ENCODE results near the gene HIF3A.
"Not testable (repeated sequence)": the region's sequence is repeated elsewhere in the genome, so short reads cannot be mapped to it uniquely, and the experiment has no call there.

Gene HIF3A

DNA sequence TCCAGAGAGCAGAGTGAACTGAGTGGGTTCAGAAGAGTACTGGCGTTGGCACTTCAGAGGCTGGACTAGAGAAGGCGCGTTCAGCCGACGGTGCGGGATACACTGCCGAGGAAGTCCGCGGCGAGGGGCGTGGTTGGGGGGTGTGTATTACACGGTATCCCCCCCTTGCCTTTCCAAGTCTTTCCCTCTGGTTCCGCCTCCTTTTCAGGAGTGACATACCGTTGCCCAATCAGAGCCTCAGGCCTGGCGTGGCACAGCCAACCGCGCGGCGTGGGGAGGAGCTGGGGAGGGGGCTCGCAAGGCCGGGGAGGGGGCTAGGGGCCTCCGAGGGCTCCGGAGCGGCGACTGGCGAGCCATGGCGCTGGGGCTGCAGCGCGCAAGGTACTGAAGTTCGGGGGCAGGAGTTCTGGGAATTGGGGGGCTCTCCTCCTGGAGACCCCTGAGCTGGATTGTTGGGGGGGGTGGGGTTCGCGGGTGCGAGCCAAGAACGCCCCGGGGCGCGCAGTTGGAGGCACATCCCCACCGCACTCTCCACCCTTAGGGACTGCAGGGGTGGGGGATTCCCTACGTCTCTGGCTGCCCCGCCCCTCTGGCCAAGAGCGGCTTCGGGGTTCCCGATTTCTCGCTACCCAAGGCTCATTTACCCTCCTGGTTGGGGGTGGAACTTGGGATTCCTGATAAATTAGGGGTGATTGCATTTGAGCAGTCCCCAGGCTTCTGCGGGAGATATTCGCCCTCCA, at the start of gene HIF3A:
Gene HIF3A, plus strand, starts transcription at position 321 of the 740 bp plus-strand sequence. Its CDS starts 35 bp downstream, at position 356.
- no peak for DNase-seq

DNA sequence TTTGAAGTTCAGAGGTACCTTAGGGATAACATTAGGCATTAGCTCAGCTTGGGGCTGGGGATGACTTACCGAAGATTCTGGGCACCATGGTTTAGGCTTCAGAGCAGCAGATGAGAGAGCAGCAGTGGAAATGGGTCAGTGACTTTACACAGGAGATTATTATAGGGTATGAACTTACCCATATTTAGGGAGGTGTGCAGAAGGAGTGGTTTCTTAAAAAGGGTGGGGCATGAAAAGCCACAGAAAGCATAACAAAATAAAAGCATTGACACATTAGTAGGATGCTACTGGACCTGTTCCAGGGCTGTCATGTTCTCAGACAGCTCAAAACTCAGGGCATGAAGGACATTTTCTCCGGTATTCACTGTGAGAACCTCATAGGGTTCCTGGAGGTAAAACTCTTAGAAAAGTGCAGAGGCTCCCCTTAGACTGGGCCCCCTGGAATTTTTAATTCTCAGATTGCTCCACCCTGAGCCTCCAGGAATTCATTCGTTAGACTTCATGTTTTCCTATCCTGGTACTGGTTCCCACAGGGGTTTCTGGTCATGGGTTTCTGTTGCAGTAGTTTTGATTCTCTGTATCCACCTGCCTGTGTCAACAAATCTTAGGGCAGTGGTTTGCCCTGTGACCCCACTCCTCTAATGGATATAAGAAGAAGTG, 46.6 kb upstream of the HIF3A start:
- DNase-seq: no peak

DNA sequence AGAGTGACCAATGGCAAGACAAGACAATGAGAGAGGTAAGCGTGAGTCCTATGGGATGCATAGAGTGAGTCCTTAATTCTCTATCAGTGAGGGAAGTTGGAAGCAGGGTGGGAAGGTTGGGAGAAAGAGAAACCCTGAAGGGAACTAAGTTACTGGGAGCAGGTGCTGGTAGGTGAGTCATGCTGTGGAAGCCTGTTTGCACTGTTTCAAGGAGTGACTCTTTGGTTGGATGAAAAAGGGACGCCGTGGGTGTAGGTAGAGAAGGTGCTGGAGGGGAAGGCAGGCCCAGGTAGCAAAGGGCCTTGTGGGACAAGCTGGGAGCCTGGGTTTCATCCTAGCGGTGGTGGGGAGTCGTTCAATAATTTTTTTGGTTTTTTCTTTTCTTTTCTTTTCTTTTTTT, 45.4 kb upstream of the HIF3A start:
- no peak for DNase-seq

DNA sequence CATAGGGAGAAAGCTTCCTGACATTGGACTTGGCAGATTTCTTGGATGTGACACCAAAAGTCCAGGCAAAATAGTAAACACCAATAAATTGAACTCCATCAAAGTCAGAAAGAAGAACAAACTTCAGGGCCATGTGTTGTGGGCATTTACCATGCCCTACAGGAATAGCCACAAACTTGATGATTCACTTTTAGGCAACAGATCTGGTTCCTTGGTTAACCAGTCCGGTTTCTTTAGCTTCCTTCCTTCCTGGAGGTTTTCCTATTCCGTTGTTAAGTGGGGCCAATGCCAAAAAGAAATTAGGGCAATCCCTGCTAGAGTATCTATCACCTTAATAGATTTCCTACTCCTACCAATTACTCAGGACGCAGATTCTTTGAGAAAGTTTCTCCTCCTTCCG, 42.1 kb upstream of the HIF3A start:
- no peak for DNase-seq

DNA sequence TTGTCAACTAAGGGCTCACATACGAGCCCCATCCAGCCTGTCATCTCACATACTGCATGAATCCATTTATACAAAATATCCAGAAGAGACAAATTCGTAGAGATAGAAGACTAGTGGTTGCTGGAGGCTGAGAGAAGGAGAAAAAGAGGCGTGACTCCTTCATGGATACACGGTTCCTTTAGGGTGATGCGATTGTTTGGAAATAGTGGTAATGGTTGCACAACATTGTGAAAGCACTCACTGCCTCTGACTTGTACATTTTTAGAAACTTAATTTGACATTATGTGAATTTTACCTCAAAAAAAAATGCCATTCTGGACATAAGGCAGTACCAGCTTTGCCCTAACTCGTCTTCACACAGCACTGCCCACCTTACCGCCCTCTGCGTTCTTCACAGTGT, 40.0 kb upstream of the HIF3A start:
- DNase-seq: no peak

DNA sequence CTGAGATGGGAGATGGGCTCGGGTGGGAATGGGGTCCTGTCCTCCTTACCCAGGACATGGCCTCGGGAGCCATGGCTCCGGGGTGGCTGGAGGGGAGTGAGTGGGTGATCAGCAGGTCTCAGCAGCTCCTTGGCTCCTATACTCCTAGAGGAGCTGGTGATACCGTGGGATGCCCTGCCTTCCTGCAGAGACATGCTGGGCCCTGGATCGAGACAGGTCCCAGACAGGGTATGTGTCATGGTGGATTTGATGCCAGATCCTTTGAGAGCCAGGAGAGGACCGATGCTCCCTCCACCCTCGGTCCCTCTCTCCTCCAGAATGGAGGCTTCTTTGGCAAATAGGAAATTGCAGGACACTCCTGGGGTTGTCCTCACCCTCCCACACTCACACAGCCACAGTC, 35.3 kb upstream of the HIF3A start:
- not testable (repeated sequence) for DNase-seq

DNA sequence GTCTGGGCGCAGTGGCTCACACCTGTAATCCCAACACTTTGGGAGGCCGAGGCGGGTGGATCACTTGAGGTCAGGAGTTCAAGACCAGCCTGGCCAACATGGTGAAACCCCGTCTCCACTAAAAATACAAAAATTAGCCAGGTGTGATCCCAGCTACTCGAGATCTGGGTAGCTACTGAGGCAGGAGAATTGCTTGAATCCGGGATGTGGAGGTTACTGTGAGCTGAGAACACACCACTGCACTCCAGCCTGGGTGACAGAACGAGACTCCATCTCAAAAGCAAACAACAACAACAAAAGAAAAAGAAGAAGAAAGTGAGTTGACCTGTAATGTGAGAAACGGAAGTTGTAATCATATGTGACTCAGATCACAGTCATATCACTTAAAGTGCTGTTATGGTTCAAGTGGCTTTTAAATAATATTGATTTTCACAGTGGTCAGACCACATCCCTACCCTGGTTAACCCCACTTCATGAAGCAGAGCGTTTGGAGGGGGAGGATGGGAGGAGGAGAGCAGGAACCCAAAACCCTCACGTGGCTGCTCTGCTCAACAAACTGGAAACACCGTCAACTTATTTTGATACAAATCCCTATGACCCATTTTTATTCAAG, 34.1 kb upstream of the HIF3A start:
- DNase-seq: not testable (repeated sequence)

DNA sequence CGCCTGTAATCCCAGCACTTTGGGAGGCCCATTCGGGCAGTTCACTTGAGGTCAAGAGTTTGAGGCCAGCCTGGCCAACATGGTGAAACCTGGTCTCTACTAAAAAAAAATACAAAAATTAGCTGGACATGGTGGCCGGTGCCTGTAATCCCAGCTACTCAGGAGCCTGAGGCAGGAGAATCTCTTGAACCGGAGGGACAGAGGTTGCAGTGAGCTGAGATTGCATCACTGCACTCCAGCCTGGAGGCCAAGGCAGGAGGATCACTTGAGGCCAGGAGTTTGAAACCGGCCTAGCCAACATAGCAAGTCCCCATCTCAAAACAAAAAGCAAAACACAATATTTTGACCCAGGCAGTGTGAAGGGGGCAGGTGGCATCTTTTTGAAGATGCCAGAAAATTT, 32.0 kb upstream of the HIF3A start:
- DNase-seq: not testable (repeated sequence)

DNA sequence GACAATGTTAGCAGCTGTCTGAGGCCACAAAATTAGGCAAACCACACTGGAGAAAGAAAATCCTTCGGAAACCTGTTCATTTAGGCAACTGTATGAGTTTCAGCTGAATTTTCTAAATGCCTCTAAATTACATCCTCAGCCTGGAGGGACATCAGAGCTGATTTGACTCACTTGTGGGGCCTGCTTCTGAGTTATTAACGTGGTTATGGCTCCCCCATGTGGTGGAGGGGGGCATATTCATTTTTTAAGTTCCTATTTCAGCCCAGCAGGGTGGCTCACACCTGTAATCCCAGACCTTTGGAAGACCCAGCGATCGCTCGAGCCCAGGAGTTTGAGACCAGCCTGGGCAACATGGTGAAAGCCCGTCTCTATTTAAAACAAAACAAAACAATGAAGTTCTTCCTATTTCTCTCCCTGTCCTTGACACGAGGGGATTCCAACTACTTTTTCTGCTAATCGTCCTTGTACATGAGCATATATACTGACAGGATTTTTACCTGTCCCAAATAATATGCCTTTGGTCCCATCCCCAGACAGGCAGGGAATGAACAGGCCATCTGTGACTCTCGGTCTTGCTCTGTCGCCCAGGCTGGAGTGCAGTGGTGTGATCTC, 31.5 kb upstream of the HIF3A start:
- peak; percentile 33 for DNase-seq

DNA sequence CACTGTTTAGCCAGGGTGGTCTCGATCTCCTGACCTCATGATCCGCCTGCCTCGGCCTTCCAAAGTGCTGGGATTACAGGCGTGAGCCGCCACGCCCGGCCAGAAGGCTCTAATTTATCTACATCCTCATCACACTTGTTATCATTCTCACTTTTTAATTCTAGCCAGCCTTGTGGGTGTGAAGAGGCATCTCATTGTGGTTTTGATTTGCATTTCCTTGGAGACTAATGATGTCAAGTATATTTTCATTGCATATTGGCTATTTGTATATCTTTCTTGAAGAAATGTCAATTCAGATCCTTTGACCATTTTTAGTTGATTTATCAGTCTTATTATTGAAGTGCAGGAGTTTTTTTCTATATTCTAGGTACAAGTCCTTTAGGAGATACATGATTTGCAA, 27.7 kb upstream of the HIF3A start:
- no peak for DNase-seq

DNA sequence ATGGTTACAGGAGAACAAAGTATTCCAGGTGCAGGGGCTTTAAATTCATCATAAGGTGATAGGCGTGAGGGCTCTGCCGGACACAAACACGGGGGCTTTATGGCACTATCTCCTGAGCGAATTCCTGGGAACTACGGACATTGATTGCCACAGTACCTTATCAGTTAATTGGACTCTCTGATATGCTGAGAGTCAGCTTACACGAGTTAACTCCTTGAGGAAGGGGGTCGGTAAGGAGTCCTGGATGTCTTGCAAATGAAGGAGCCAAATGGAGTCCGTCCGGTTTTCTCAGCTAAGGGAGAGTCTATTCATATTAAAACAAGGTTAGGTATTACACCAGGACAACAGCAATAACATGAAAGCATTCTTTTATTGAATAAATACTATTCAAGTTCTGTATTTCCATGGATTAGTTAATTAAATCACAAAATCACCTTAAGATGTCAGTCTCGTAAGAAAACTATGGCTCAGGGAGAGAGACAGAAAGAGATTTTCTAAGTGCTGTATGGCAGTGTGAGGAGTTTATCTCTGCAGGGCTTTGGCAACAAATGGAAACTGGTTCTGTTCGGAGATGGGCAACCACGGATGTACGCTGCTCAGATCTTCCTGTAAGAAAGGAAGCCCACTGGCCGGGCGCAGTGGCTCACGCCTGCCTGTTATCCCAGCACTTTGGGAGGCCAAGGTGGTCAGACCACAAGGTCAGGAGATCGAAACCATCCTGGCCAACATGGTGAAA, 26.2 kb upstream of the HIF3A start:
- no peak for DNase-seq

DNA sequence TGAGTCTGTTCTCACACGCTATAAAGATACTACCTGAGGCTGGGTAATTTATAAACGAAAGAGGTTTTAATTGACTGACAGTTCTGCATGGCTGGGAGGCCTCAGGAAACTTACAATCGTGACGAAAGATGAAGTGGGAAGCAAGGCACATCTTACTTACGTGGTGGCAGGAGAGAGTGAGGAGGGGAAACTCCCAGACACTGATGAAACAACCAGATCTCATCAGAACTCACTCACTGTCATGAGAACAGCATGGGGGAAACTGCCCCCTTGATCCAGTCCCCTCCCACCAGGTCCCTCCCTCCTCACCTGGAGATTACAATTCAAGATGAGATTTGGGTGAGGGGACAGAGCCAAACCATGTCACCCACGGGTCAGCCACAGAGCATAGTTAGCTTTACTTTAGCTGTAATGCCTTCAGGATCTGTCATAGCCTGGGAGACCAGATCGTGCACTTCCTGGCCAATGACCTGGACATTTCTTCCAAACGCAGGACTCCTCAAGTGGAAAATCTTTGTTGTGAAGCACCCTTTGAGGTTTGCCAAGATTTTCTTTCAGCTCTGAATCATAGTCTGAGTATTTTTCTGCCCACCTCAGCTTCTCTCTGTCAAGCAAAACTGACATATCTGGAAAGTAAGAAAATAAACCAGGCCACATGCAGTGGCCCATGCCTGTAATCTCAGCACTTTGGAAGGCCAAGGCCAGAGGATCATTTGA, 25.2 kb upstream of the HIF3A start:
- no peak for DNase-seq

DNA sequence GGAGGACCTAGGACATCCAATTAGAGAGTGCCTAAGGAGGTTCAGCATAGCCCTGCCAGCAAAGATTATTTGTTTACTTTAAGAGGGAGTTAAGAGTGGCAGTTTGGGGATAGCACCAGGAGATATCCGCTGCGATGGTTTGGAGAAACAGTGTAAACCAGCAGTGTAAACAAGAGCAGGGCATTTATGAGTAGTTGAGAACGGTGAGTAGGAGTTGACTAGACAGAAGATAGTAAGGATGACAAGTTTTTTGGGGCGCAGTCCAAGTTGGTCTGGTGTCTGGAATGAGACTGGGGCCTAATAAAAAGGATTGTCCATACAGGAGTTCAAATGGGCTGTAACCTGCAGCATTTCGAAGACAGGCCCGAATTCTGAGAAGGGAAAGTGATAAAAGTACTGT, 22.9 kb upstream of the HIF3A start:
- DNase-seq: not testable (repeated sequence)

DNA sequence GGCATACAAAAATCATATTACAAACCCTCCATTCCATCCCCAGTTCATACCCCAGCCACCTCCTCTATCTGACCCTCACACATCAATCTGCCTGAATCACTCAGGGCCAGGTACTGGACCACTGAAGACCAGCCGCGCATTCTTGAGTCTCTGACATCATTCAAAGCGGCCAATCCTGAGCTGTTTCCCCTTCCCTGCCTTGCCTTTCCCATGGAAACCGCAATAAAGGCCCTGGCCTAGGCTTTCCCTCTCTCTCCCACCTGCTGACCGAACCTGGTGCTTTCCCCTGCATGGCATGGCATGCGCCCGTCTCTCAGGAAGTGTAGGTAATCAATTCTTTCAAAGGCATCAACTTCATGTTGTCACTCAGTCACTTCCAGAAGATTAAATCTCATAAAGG, 17.7 kb upstream of the HIF3A start:
- no peak for DNase-seq

DNA sequence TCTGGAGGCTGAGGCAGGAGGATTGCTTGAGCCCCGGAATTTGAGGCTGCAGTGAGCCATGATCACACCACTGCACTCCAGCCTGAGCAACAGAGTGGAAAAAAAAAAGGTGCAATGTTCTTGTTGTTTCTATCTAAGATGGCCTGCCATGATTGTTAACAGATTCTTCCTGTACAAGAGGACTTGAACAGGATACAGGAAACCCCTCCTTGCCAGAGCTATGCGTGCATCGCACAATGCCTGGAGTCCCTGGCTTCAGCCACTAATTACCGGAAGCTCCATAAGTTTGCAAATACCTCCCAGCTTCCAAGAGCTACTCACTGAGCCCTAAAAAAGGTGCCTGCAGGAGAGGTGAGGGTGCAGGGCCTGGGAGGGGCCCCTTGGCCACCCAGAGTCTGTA, 13.1 kb upstream of the HIF3A start:
- DNase-seq: no peak

DNA sequence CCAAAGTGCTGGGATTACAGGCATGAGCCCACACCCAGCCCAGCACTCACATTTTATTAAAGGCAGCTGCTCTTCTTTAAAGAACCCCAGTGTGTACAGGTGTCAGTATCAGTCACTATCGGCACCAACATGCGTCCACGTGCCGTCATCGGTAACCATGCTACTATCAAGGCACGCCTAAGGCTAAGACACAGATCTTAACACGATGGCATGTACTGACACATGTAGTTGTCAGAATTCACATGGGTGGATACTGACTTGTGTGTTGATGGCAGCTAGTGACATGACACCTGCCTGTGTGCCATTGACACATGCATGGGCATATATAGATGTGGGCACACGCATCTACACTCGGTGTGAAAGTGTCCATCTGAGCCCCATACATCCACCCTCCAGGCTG, 12.2 kb upstream of the HIF3A start:
- DNase-seq: no peak

DNA sequence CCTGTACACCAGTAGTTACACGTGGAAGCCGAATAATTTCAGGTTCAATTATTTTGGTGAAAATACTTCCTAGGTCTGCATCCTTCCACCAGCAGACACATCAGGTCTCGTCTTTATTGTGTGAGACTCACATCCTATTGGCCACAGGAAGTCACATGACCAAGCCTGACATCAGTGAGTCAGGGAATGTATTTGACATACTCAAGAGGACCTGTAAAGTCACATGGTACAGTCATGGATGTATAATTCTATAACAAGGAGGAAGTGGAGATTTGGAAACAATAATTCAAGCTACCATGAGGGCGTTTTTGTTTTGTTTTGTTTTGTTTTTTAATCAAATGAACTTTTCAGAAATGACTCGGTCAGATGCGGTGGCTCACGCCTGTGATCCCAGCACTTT, 9.3 kb upstream of the HIF3A start:
- no peak for DNase-seq

DNA sequence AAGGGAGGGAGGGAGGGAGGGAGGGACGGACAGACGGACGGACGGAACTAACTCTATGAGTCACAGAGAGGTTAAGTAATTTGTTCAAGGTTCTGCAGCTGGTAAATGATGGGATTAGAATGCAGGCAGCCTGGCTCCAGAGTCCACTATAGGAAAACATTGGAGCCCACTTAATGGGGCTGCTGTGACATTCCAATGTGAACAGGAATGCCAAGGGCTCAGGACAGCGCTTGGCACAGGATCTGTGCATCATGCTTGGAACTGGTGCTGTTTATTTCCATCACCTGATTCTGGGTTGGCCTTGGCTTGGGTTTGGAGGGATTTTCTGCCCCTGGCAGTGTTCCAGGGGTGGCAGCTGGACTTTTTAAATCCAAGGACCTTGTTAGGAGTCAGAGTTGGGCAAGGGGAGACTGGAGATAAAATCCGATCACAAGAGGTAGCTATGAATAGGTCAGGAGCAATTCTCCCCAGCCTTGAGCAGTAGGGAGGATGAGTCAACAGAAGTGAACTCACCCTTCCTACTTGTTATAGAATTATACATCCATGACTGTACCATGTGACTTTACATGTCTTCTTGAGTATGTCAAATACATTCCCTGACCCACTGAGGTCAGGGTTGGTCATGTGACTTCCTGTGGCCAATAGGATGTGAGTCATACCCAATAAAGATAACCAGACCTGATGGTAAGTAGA, 7.8 kb upstream of the HIF3A start:
- no peak for DNase-seq

DNA sequence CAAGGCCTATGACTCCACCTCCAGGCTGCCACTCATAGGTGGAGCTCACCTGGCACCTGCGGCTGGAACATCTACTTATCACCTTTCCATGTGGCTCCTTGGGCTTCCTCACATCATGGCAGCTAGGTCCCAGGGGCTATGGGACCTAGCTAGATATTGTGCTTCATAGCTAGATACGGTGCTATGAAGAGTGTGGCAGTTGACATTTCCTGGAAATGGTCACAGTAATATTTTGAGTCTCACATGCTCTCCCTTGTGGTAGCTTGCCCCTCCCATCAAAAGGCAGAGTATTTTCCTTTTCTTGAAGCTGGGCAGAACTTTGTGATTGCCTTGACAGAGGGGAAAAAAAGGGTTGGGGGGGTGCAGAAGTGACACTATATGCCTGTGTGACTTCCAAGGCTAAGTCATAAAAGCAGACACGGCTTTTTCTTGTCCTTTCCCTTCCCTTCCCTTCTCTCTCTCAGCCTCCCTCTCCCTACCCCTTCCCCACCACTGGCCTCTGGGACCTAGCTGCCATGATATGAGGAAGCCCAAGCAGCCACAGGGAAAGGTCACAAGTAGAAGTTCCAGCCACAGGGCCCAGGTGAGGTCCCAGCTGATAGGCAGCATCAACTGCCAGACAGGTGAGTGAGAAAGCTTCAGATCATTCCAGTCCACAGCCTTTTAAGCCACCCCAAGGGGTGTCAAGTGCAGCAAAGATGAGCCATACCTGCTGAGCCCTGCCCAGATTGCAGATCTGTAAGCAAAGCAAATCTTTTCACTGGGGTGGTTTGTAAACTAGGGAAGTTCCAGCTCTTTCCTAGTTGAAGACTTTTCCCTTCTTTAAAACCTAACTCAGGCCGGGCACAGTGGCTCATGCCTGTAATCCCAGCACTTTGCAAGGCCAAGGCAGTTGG, 6.9 kb upstream of the HIF3A start:
- no peak for DNase-seq

DNA sequence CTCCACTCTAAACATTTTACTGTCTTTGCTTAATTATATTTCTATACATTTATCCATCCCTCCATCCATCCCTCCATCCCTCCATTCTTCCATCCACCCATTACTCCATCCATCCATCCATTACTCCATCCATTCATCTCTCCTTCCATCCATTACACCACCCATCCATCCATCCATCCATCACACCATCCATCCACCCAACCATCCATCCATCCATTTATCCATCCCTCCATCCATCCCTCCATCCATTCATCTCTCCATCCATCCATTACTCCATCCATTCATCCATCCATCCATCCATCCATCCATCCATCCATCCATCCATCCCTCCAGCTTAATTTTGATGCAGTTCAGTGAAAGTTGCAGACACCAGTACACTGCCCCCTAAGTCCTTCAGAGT, 5.0 kb upstream of the HIF3A start:
- DNase-seq: no peak

DNA sequence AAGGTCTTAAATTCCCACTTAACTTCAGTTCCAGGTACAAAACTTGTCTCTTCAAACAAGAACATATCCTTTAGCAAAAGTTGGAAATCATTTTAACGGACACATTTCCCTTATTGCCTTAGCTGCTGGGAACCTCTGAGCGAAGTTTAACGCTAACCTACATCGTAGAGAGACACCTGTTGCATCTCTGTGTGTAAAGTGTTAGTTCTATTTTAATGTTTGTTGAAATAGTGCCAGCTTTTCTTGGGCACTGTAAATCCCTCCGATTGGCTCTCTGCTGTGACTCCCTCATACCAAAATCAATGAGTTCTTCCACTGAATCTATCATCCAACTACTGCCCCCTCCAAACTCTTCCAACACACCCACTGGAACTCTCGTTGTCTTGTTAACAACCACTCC, 2.3 kb upstream of the HIF3A start:
- no peak for DNase-seq

Data from KG1 (cell line).